Ascending aorta (tissue), 2 donors: Measurements from ENCODE around the gene UBE2V1. TPM values are rescaled to one million over a fixed set of nuclear protein-coding genes. Genes with fewer than 3 reads are reported as not detected.

Experiments used
- DNase-seq, 2 donors: peaks; one replicate each; pipeline ENCODE4 v3.0.0-alpha.2; 2019; ENCODE audit warnings: low spot score in 2 of 2
- H3K27ac ChIP-seq, 2 donors: fragments of 200-600 bp; sonication (generic); one replicate each; pipeline ENCODE4 v1.5.1; 2016 to 2017; ENCODE audit warnings: mild to moderate bottlenecking in 1 of 2
- H3K27me3 ChIP-seq: fragments of 200-600 bp; sonication (generic); one replicate; pipeline ENCODE4 v1.5.1; 2017
- H3K36me3 ChIP-seq, 2 donors: fragments of 200-600 bp; sonication (generic); one replicate each; pipeline ENCODE4 v1.5.1; 2016
- H3K4me1 ChIP-seq, 2 donors: fragments of 200-600 bp; sonication (generic); one replicate each; pipeline ENCODE4 v1.5.1; 2016 to 2017; ENCODE audit warnings: mild to moderate bottlenecking in 1 of 2
- H3K4me3 ChIP-seq, 2 donors: fragments of 200-600 bp; sonication (generic); one replicate each; pipeline ENCODE4 v1.5.1; 2016 to 2017; ENCODE audit warnings: mild to moderate bottlenecking in 1 of 2
- H3K9me3 ChIP-seq, 2 donors: fragments of 200-600 bp; sonication (generic); one replicate each; pipeline ENCODE4 v1.5.1; 2016
- CTCF ChIP-seq, 3 experiments: fragments of 200-600 bp in 2 of 3; fragments of 450-650 bp in 1 of 3; sonication (generic) in 2 of 3; IDR thresholded peaks; one replicate each; pipeline ENCODE4 v1.5.1; 2016 to 2019; ENCODE audit warnings: antibody characterized with exemption in 3 of 3, mild to moderate bottlenecking in 1 of 3, moderate library complexity in 1 of 3
- intact Hi-C: fragments of 100-400 bp; cut with DNase I; formaldehyde crosslinking; loops from one replicate; pipeline ENCODE4 v1.15.1; 2023
- total RNA-seq: library from RNA; depleted of rRNA; stranded (reverse); fragments of >200 nt; gene quantifications from one replicate; pipeline ENCODE4 v1.1.0, GENCODE V29; 2016

The UBE2V1 gene
- total RNA-seq, 1 donor from 2014 or later, result 39.4 TPM

GRCh38 chr20:50115591-50116367 lies 2.8 kb upstream of the UBE2V1 start:
- Histone ChIP-seq H3K9me3 (no peaks in the 10 kb centered on the region), H3K27ac (peak overlapping the region; percentile 70 to 71), H3K27me3 (no peaks in the 10 kb centered on the region), H3K4me3 (peak overlapping the region; percentile 54 to 66), H3K36me3 (no peaks in the 10 kb centered on the region), H3K4me1 (peaks cover 5 to 31% of the 10 kb centered on the region in 2 donors)
- TF ChIP-seq CTCF (IDR thresholded peaks at IDR 0.05), result no peak
- intact Hi-C loops, result loop anchor here (2.0 to 5.0 kb wide), 2 partner anchors 37 to 347 kb away; partner anchors contain the start of gene PEDS1
- peak; percentile 89 to 98 for DNase-seq

GRCh38 chr20:50115041-50115512 lies 2.1 kb upstream of the UBE2V1 start:
- DNase-seq, result peak in 1 of 2 donors; percentile 63
- Histone ChIP-seq H3K4me3 (peak overlapping the region; percentile 54 to 66), H3K4me1 (peaks cover 5 to 36% of the 10 kb centered on the region in 2 donors), H3K27me3 (no peaks in the 10 kb centered on the region), H3K36me3 (no peaks in the 10 kb centered on the region), H3K27ac (peak overlapping the region in 1 of 2 donors; percentile 71), H3K9me3 (no peaks in the 10 kb centered on the region)
- intact Hi-C loops, result loop anchor here (5.0 kb wide), 1 partner anchor 347 kb away; no protein-coding TSS in a partner anchor
- no peak for TF ChIP-seq CTCF (IDR thresholded peaks at IDR 0.05)

- H3K9me3 ChIP-seq, result no peaks in the 10 kb centered on the region
- TF ChIP-seq CTCF (IDR thresholded peaks at IDR 0.05), result no peak
- peak overlapping the region; percentile 94 to 97 for H3K27ac ChIP-seq
- no peaks in the 10 kb centered on the region for H3K36me3 ChIP-seq
- peak in 1 of 2 donors; percentile 21 for DNase-seq
- H3K4me1 ChIP-seq, result peaks cover 5 to 48% of the 10 kb centered on the region in 2 donors
- H3K27me3 ChIP-seq, result no peaks in the 10 kb centered on the region
- intact Hi-C loops, result no loop called here
- H3K4me3 ChIP-seq, result peak overlapping the region; percentile 92 to 97
Observed at GRCh38 chr20:50113420-50114224, 672 bp upstream of the UBE2V1 start.

DNA sequence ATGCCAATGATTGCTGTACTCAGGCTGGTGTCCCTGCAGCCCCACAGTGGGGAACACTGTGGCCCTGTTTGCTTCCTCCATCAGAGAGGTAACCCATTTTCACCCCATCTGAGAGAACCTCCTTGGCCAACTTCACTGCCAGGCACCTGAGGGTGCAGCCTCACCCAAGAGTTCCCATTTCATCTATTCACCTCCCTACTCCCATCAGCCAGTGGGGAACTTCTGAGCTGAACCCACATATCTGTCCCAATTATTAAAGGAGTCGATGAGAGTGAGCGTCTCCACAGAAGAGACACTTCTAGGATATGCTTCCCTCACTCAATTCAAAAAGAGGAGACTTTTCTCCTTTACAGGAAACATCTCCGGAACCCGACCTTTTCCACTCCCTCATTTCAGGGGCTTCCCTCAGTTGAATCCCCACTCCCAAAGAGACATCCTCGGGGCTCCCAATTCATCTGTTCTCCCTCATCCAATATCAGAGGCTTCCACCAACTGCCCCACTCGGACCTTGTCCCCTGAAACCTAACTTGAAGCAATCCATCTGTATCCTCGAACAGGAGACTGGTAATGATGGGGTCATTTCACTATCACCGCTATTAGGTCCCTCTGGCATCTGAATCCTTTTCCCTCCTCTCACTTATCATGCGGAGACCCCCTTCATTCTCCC lies 988 bp downstream of the UBE2V1 start:
- intact Hi-C loops, result no loop called here
- DNase-seq, result peak in 1 of 2 donors; percentile 58

More for the DNA sequence above, 988 bp downstream of the UBE2V1 start:
- no peaks in the 10 kb centered on the region for H3K36me3 ChIP-seq
- TF ChIP-seq CTCF (IDR thresholded peaks at IDR 0.05), result no peak
- H3K27me3 ChIP-seq, result no peaks in the 10 kb centered on the region
- H3K9me3 ChIP-seq, result no peaks in the 10 kb centered on the region
- peaks cover 5 to 60% of the 10 kb centered on the region in 2 donors for H3K4me1 ChIP-seq
- H3K4me3 ChIP-seq, result peak overlapping the region; percentile 92 to 97
- peak overlapping the region; percentile 94 to 97 for H3K27ac ChIP-seq
